ENCODE results near the gene HTRA2. TPM values are rescaled to one million over a fixed set of nuclear protein-coding genes. Genes with fewer than 3 reads are reported as not detected.
A peak's percentile ranks its signal among the peaks of the same experiment; 100 is the strongest.

Gene HTRA2
- total RNA-seq, 1 donor, result 32.9 TPM

- DNase-seq (ENCODE audit: low read depth), result no peak
- no peak overlapping the region for H3K4me3 ChIP-seq (ENCODE audit: low read depth, low read length)
- TF ChIP-seq CTCF (IDR thresholded peaks at IDR 0.05; ENCODE audit: insufficient read depth, low read length), result no peak
Measured at GRCh38 chr2:74544634-74545033, 14.9 kb downstream of the HTRA2 start.

GRCh38 chr2:74546004-74546403, 16.3 kb downstream of the HTRA2 start:
- H3K4me3 ChIP-seq (ENCODE audit: low read depth, low read length), result no peak overlapping the region
- no peak for TF ChIP-seq CTCF (IDR thresholded peaks at IDR 0.05; ENCODE audit: insufficient read depth, low read length)
- no peak for DNase-seq (ENCODE audit: low read depth)

GRCh38 chr2:74548285-74548899, 18.7 kb downstream of the HTRA2 start:
- TF ChIP-seq CTCF (IDR thresholded peaks at IDR 0.05; ENCODE audit: insufficient read depth, low read length), result no peak
- H3K4me3 ChIP-seq (ENCODE audit: low read depth, low read length), result peak overlapping the region; percentile 62
- no peak for DNase-seq (ENCODE audit: low read depth)

GRCh38 chr2:74548900-74549826, 19.4 kb downstream of the HTRA2 start:
- no peak for TF ChIP-seq CTCF (IDR thresholded peaks at IDR 0.05; ENCODE audit: insufficient read depth, low read length)
- DNase-seq (ENCODE audit: low read depth), result no peak
- peak overlapping the region; percentile 62 for H3K4me3 ChIP-seq (ENCODE audit: low read depth, low read length)

GRCh38 chr2:74550231-74550630, 20.5 kb downstream of the HTRA2 start:
- H3K4me3 ChIP-seq (ENCODE audit: low read depth, low read length), result no peak overlapping the region
- DNase-seq (ENCODE audit: low read depth), result no peak
- TF ChIP-seq CTCF (IDR thresholded peaks at IDR 0.05; ENCODE audit: insufficient read depth, low read length), result no peak

- TF ChIP-seq CTCF (IDR thresholded peaks at IDR 0.05; ENCODE audit: insufficient read depth, low read length), result no peak
- no peak for DNase-seq (ENCODE audit: low read depth)
- no peak overlapping the region for H3K4me3 ChIP-seq (ENCODE audit: low read depth, low read length)
Measured at GRCh38 chr2:74551530-74551929, 21.8 kb downstream of the HTRA2 start.

Data from fibroblast of the aortic adventitia (primary cell).